Hepatocyte (in vitro differentiated cells): Measurements from ENCODE around the gene DENND1C. TPM values are rescaled to one million over a fixed set of nuclear protein-coding genes. Genes with fewer than 3 reads are reported as not detected.

Experiments
- DNase-seq: peaks from one replicate; pipeline ENCODE4 v3.0.0-alpha.2; 2016; ENCODE audit warnings: low spot score
- H2AFZ ChIP-seq: fragments of 200-600 bp; sonication (generic); 2 replicates; pipeline ENCODE4 v1.6.0; 2016; ENCODE audit warnings: antibody characterized with exemption, mild to moderate bottlenecking
- H3K27ac ChIP-seq: fragments of 200-600 bp; sonication (generic); 2 replicates; pipeline ENCODE4 v1.5.1; 2016; ENCODE audit warnings: mild to moderate bottlenecking
- H3K27me3 ChIP-seq: fragments of 200-600 bp; sonication (generic); 2 replicates; pipeline ENCODE4 v1.6.1; 2016
- H3K36me3 ChIP-seq: fragments of 200-600 bp; sonication (generic); replicated peaks from 2 replicates; pipeline ENCODE4 v1.5.1; 2016; ENCODE audit warnings: low read depth; ENCODE audit not compliant: insufficient read depth
- H3K4me1 ChIP-seq: fragments of 200-600 bp; sonication (generic); 2 replicates; pipeline ENCODE4 v1.5.1; 2016; ENCODE audit warnings: mild to moderate bottlenecking, moderate library complexity; ENCODE audit not compliant: insufficient read depth
- H3K4me2 ChIP-seq: fragments of 200-600 bp; sonication (generic); 2 replicates; pipeline ENCODE4 v1.6.0; 2016
- H3K4me3 ChIP-seq: fragments of 200-600 bp; sonication (generic); 2 replicates; pipeline ENCODE4 v1.5.1; 2016; ENCODE audit warnings: mild to moderate bottlenecking
- H3K79me2 ChIP-seq: fragments of 200-600 bp; sonication (generic); 2 replicates; pipeline ENCODE4 v1.6.0; 2017; ENCODE audit warnings: mild to moderate bottlenecking
- H3K9me2 ChIP-seq: fragments of 200-600 bp; sonication (generic); replicated peaks from 2 replicates; pipeline ENCODE4 v1.6.0; 2017; ENCODE audit warnings: mild to moderate bottlenecking; ENCODE audit not compliant: insufficient read depth
- H3K9me3 ChIP-seq: fragments of 200-600 bp; sonication (generic); 2 replicates; pipeline ENCODE4 v1.5.1; 2016; ENCODE audit warnings: low read depth, mild to moderate bottlenecking
- H4K20me1 ChIP-seq: fragments of 200-600 bp; sonication (generic); 2 replicates; pipeline ENCODE4 v1.6.0; 2016; ENCODE audit warnings: mild to moderate bottlenecking; ENCODE audit not compliant: insufficient read depth, poor library complexity, severe bottlenecking
- EZH2 ChIP-seq: fragments of 200-600 bp; sonication (generic); IDR thresholded peaks from 2 replicates; pipeline ENCODE4 v1.6.1; 2016; ENCODE audit warnings: antibody characterized with exemption, mild to moderate bottlenecking, borderline replicate concordance
- EZH2phosphoT487 ChIP-seq: fragments of 200-600 bp; sonication (generic); IDR thresholded peaks from one replicate; pipeline ENCODE4 v1.6.1; 2018; ENCODE audit warnings: antibody characterized with exemption, mild to moderate bottlenecking, low read depth, moderate library complexity; ENCODE audit not compliant: unreplicated experiment, severe bottlenecking
- WGBS: methylation state at CpG from one replicate; pipeline ENCODE4 v1.1.6; 2016; ENCODE audit warnings: low lambda C conversion rate; ENCODE audit errors: missing lambda C conversion rate; 5-methylcytosine and 5-hydroxymethylcytosine counted together
- polyA plus RNA-seq: library from polyadenylated mRNA; unstranded; fragments of >200 nt; fragmentation: Nextera tagmentation; extraction: Ambion mirVana; gene quantifications from 2 replicates; pipeline ENCODE4 v1.2.1, GENCODE V29; 2016
- total RNA-seq: library from RNA; depleted of rRNA; stranded (reverse); fragments of >200 nt; gene quantifications from 2 replicates; pipeline ENCODE4 v1.2.3, GENCODE V29; 2014
- TF ChIP-seq, protein P1 (sequence below): fragments of 200-600 bp; sonication (generic); IDR thresholded peaks from 2 replicates; pipeline ENCODE4 v1.5.1; 2016; ENCODE audit warnings: antibody characterized with exemption, mild to moderate bottlenecking; ENCODE audit not compliant: poor library complexity

Gene DENND1C
- total and polyA plus RNA-seq, 2 experiments from 2014 or later, result 1.5 to 16.1 TPM

DNA sequence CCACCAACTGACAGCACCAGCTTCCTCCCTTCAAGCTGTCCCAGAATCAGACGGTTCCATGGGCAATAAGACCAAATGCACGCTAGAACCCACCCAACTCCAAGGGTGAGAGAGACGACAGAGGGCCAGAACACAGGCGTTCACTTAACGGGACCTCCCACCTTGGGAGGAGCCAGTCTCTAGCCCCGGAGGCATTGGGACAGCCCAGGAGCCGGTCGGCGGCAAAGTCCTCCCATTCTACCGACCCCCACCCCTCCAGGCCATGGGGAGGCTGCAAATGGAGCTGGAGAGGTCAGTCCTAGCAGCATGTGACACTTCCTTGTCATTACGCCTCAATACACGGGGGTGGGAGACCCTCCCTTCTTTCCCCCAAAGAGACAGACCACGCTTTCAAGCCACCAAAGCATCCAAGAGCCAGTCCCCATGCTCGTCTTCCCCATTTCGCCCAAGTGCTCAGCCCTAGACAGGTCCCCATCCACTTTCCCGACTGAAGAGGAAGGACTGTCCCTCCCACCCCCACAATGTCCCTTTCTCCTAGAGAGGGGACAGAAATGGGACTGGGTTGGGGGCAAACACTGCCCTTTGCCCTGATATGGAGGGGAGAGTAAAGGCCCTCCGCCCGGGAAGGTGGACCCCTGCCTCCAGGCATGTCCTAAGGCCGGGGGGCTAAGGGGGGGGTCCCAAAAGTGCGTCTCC is 57.9 kb downstream of the DENND1C start:
- peak; percentile 78 for DNase-seq
- peak overlapping the region; percentile 72 for H3K27ac ChIP-seq
- no peaks in the 10 kb centered on the region for H3K36me3 ChIP-seq
- H3K9me3 ChIP-seq, result no peaks in the 10 kb centered on the region
- no peaks in the 10 kb centered on the region for H3K9me2 ChIP-seq
- peak overlapping the region; percentile 94 for H3K4me2 ChIP-seq
- H4K20me1 ChIP-seq, result peaks cover 51% of the 10 kb centered on the region
- H3K4me1 ChIP-seq, result peaks cover 11% of the 10 kb centered on the region
- TF ChIP-seq EZH2phosphoT487 (no peak), EZH2 (no peak)
- TF ChIP-seq, protein P1, sequence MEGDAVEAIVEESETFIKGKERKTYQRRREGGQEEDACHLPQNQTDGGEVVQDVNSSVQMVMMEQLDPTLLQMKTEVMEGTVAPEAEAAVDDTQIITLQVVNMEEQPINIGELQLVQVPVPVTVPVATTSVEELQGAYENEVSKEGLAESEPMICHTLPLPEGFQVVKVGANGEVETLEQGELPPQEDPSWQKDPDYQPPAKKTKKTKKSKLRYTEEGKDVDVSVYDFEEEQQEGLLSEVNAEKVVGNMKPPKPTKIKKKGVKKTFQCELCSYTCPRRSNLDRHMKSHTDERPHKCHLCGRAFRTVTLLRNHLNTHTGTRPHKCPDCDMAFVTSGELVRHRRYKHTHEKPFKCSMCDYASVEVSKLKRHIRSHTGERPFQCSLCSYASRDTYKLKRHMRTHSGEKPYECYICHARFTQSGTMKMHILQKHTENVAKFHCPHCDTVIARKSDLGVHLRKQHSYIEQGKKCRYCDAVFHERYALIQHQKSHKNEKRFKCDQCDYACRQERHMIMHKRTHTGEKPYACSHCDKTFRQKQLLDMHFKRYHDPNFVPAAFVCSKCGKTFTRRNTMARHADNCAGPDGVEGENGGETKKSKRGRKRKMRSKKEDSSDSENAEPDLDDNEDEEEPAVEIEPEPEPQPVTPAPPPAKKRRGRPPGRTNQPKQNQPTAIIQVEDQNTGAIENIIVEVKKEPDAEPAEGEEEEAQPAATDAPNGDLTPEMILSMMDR, result no peak
- H3K4me3 ChIP-seq, result peak overlapping the region; percentile 89
- no peak overlapping the region for H2AFZ ChIP-seq
- peaks cover 55% of the 10 kb centered on the region for H3K79me2 ChIP-seq
- under 1% methylated on average over 16 of the region's 20 CpGs for WGBS
- H3K27me3 ChIP-seq, result no peaks in the 10 kb centered on the region

DNA sequence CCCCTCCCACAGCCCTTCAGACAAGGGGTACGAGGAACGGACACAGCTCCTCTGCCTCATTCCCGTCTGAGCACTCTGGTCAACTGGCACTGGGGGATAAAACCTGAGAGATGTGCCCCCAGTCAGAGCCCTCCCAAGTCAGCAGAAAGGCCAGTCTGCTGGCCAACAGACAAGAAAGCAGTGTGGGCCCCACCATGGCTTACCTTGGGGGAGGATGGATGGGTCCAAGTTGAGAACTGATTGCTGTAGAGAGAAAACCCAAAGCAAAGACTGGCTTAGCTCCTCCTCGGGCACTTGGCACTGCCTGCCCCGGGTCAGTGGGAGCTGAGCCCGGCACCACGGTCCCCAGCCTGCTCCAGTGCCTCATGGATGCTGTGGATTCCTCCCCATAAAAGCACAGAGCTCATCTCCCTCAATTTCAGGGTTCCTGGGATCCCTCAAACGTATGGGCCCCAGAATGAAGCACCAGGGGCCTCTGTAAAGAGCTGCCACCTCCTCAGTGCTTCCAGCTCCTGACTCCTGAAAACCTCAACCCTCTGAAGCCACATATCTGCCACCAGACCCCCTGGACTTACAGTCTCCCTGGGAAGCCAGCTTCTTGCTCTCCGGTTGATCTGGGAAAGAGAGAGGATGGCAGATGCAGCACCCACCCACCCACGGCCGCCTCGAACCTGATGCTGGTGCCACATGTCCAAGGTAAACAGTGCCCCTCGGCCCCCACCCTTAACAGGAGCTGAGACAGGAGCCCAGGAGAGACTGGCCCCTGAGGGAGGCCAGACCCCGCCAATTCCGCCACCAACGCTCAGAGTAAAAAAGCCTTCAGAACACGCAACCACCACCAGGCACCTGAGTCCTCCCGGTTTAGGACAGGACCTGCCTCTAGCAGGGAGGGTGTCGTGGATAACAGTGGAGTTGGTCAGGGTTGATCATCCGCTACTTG is 60.2 kb downstream of the DENND1C start:
- no peak overlapping the region for H3K27ac ChIP-seq
- no peaks in the 10 kb centered on the region for H3K36me3 ChIP-seq
- no peak for TF ChIP-seq EZH2phosphoT487
- TF ChIP-seq, protein P1, result no peak
- H3K4me2 ChIP-seq, result no peak overlapping the region
- H3K27me3 ChIP-seq, result no peaks in the 10 kb centered on the region
- H3K9me3 ChIP-seq, result no peaks in the 10 kb centered on the region
- H3K79me2 ChIP-seq, result peaks cover 65% of the 10 kb centered on the region
- WGBS, result 89% methylated on average over 20 of the region's 20 CpGs
- no peak for DNase-seq
- H2AFZ ChIP-seq, result no peak overlapping the region
- H4K20me1 ChIP-seq, result peaks cover 58% of the 10 kb centered on the region
- no peak overlapping the region for H3K4me3 ChIP-seq
- H3K9me2 ChIP-seq, result no peaks in the 10 kb centered on the region
- H3K4me1 ChIP-seq, result peaks cover 11% of the 10 kb centered on the region

DNA sequence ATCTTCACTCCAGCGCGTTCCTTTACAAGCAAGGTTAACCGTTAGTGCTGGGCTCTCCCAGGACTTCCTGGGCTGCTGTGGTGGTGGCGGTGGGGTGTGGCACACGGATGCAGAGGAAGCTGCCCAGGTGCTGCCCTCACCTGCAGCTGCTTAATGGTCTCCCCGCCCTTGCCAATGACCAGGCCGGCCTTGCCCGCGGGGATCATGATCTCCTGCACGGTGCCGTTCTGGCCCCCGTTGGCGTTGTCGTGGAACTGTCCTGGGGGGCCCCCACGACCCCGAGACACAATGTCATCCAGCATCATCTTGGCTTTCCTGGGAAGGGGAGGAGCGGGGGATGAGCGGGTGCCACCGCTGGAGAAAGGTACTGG is 63.0 kb downstream of the DENND1C start:
- H3K27ac ChIP-seq, result no peak overlapping the region

More for the DNA sequence above, 63.0 kb downstream of the DENND1C start:
- Histone ChIP-seq H3K27me3 (no peaks in the 10 kb centered on the region), H3K9me2 (no peaks in the 10 kb centered on the region), H3K79me2 (peaks cover 59% of the 10 kb centered on the region), H3K4me3 (no peak overlapping the region), H3K4me2 (no peak overlapping the region), H2AFZ (no peak overlapping the region), H4K20me1 (peaks cover 53% of the 10 kb centered on the region), H3K4me1 (peaks cover 11% of the 10 kb centered on the region), H3K36me3 (no peaks in the 10 kb centered on the region), H3K9me3 (no peaks in the 10 kb centered on the region)
- WGBS, result 95% methylated on average over 19 of the region's 19 CpGs
- TF ChIP-seq EZH2phosphoT487, result no peak
- TF ChIP-seq, protein P1, result no peak
- no peak for TF ChIP-seq EZH2
- DNase-seq, result no peak
